Hypothalamus (tissue), 51 donors: ENCODE data around the gene CCNK.

ENCODE experiments used
- DNase-seq, 51 donors: peaks; one replicate each; lab custom pipeline; 2025; lab: John Stamatoyannopoulos, UW

Gene CCNK

GRCh38 chr14:99532310-99532709, 51.1 kb downstream of the CCNK start:
- no peak for DNase-seq

- no peak for DNase-seq
These were observed 53.1 kb downstream of the CCNK start for GRCh38 chr14:99534333-99534732.

- peak in 38 of 51 donors; percentile 15 to 84 (median 59) for DNase-seq
These were observed 53.7 kb downstream of the CCNK start for GRCh38 chr14:99534863-99535262.

GRCh38 chr14:99535448-99535847, 54.2 kb downstream of the CCNK start:
- no peak for DNase-seq

GRCh38 chr14:99535908-99536778, 54.9 kb downstream of the CCNK start:
- no peak for DNase-seq

DNA sequence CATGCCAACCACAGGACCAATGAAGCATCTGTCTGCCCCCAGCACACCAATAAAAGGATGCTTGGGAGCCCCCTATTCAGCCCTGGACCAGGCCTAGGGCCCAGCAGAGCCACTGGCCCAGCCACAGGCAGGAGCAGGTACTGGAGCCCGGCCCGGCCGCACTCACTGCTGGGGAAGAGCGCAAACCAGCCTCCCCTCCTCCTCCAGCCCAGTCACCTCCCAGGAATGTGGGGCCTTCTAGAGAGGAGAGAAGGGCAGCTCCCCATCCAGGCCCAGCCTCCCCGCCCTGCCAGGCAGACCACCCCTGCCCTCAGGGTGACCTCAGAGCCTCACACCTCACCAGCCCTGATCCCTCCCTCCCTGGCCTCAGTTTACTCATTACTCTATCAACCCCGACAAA, 56.2 kb downstream of the CCNK start:
- DNase-seq = peak in 5 of 51 donors; percentile 10 to 26 (median 20)

DNA sequence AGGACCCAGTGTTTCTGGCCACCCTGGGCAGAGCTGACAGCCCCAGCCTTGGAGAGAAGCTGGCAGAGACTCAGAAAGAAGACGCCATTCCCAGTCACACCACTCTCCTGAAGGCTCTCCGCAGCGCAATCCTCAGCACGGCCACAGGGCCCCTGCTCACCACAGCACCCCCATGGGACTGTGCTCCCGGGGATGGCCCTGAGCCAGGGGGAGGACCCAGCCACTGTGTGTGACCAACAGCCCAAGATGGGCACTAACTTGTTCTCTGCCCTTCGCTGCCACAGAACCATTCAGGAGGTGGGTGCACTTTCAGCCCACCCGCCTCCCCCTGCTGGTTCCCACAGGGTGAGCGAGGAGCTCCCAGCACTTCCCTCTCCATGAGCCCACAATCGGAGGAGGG, 57.1 kb downstream of the CCNK start:
- DNase-seq = no peak

DNA sequence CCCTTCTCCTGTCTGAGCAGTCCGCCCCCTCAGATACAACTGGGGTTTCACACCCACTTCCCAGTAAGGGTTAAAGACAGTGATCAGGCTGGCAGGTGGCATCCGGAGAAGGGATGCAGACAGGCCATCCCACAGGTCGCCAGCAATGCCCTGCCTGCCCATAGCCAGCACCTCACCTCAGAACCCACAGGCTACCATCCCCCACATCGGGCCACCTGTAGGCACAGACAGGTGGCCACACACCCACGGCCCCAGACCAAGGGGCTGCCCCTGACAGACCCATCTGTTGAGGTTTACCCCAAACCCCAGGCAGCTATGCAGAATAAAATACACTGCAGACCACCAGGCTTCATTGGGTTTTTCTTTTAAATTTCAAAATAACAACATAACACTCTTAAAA, 57.5 kb downstream of the CCNK start:
- DNase-seq = no peak

- DNase-seq = no peak
These were observed 58.3 kb downstream of the CCNK start for GRCh38 chr14:99539491-99539890.

DNA sequence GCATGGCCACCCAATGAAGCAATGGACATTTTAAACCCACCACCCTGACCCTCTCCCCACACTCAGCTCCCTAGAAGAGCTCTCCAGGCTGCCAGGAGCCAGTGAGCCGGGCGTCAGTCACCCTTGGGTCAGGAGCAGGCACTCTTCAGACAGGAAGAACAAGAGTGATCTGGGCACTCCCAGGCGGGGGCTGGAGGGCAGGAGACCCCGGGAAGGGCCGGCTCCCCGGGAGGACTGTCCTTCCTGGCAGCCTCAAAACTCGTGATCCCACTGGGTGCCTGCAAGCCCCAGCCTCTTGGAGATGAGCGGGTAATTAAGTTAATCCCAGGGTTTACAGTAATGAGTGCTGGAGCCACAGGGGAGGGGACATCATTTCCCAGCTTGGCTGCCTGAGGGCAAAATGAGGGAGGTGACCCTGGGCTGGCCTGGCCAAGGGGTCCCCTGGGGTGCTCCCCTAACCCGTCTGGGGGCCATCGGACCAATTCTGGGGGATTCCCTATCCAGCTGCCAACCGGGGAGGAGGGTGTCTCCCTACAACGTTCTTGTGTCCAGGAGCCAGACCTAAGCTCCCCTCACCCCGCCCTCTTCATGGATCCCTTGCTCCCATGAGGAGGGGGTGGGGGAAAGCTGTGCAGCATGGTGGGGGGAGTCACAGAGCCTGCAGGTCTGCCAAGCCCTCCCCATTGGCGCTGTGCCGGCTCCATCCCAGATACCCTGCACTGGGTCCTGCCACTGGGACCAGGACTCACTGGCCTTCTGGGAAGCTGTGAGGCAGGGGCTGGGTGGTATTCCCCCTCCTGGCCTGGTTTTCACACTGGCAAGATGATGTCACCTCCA, 59.2 kb downstream of the CCNK start:
- DNase-seq = no peak

- DNase-seq = no peak
These were observed 60.0 kb downstream of the CCNK start for GRCh38 chr14:99541211-99541610.

DNA sequence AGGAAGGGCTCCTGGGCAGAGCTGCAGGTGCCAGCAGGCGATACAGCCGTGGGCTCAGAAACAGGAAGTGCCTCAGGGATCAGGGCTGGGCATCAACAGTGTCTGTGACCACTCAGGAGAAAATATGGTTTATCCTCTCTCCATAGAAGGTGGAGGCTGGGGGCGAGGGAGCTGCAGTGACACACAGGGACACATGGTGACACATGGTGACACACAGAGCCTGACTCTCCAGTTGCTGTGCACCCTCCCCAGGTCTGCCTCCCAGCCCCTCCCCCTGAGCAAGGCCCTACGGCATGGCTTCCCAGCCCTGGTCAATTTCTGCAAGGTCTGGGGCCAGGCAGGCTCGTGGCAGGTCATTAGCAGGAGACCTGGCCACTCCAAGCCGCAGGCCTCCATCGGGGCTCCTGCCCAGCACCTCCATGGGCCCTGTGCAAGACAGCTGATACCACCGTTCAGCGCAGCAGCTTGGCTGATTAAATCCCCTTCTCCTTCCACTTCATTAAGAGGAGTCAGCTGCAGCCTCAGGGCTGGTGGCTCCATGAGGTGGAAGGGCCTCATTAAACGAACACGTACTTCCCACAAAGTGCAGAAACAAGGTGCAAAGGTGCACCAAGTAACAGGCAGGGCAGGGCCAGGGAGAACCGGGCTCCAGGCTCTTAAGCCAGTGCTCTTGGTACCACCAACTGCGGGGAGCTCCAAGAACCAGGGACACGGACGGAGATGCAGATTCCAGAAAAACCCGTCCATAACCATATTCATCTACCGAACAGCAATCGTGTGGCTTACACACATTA, 60.7 kb downstream of the CCNK start:
- DNase-seq = no peak

DNA sequence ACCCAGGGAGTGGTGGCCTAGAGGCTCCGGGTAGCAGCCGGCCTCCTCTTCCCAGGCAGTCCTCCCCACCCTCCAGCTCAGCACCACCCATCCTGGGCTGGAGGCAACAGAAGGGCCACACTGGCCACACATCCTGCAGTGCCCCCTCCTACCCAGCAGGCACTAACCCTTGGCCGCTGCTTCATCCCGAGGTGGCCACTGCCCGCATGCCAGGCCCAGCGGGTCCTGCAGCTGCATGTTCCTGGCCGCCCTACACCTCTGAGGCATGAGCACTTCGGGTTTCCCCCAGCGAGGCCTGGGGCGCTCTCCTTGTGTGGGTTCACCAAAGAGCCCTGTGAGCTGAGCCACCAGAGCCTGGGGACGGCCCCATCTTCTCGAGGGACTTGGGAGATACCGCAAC, 61.4 kb downstream of the CCNK start:
- DNase-seq = no peak

- DNase-seq = no peak
These were observed 62.2 kb downstream of the CCNK start for GRCh38 chr14:99543370-99543769.

GRCh38 chr14:99543985-99544384, 62.8 kb downstream of the CCNK start:
- no peak for DNase-seq

- peak in 1 of 51 donors; percentile 19 for DNase-seq
These were observed 63.8 kb downstream of the CCNK start for GRCh38 chr14:99544991-99545390.

DNA sequence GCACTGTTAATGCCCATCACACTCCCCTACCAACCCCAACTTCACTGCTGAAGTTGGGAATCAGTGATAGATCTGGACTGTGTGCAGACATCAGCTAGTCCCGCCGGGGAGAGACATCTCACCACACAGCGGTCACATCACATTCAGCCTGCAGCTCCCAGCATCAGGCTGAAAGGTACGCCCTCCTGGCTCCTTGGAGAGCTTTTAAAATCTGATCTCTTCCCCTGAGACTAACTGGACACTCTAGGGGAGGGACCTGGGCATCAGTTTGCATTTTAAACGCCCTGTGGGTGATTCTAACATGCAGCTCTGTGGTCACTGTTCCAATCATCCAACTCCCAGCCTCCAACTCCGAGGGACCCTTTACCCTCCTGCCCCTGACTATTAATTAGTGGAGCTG, 64.4 kb downstream of the CCNK start:
- DNase-seq = no peak

DNA sequence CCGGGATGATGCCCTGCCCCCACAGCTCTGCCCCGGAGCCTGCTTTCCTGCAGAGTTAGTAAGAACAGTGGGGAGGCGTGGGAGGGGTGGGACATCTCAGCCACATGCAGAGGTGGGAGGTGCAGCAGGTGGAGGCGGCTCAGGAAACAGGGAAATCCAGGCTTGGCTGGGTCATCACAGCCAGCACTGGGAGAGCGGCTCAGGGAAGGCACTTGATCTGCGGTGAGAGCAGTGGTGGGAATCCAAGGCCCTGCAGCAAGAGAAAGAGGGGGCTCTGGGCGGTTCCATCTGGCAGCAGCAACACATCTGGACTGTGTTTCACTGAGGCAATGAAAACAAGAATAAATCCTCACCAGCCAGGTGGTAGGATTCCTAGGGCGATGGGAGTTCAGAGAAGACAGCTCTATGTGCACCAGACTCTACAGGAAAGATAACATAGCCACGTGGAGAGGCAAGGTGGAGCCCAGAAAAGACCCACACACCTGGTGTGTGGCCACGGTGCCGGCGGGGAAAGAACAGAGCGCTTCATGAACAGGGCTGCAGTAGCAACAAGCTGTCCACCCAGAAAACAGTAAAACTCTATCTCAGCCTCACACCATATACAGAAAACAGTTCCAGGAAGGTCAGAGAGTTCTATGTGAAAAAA, 65.1 kb downstream of the CCNK start:
- DNase-seq = no peak

DNA sequence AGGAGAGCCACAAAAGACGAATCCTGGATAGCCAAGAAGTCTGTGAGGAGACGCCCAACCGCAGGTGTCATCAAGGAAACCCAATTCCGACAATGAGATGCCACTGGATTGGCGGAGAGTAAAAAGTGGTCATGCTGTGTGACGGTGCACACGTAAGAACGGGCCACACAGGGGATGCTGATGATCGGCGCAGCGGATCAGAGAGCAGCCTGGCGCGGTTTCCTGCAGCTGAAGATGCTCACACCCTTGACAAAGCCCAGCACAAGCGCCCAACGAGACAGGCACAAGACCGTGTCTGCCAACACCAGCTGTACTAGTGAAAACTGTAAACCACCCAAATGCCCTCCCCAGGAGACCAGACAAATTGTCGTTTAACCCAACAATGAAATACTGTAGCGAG, 67.0 kb downstream of the CCNK start:
- peak in 1 of 51 donors; percentile 20 for DNase-seq

- DNase-seq = peak in 2 of 51 donors; percentile 33 to 57
These were observed 67.8 kb downstream of the CCNK start for GRCh38 chr14:99548871-99549515.
